Duodenal mucosa (tissue), 2 donors: ENCODE measurements around the gene MLLT1.

Experiments
- H3K27ac ChIP-seq: one replicate; pipeline ENCODE4 v1.7.0; 2013; ENCODE audit warnings: low read depth, low read length
- H3K27me3 ChIP-seq, 2 donors: one replicate each; pipeline ENCODE4 v1.7.0; 2013; ENCODE audit warnings: low read length in 2 of 2, control low read depth in 1 of 2; ENCODE audit not compliant: insufficient read depth in 2 of 2, control insufficient read depth in 1 of 2
- H3K36me3 ChIP-seq, 2 donors: one replicate each; pipeline ENCODE4 v1.7.0; 2013; ENCODE audit warnings: low read length in 2 of 2, control low read depth in 1 of 2; ENCODE audit not compliant: insufficient read depth in 2 of 2, control insufficient read depth in 1 of 2
- H3K4me1 ChIP-seq, 2 donors: one replicate each; pipeline ENCODE4 v1.7.0; 2013; ENCODE audit warnings: low read length in 2 of 2, control low read depth in 1 of 2; ENCODE audit not compliant: insufficient read depth in 2 of 2, control insufficient read depth in 1 of 2
- H3K4me3 ChIP-seq, 2 donors: one replicate each; pipeline ENCODE4 v1.7.0; 2013; ENCODE audit warnings: low read length in 2 of 2, low read depth in 1 of 2
- H3K9ac ChIP-seq, 2 donors: one replicate each; pipeline ENCODE4 v1.7.0; 2013; ENCODE audit warnings: low read length in 2 of 2, low read depth in 1 of 2
- H3K9me3 ChIP-seq, 2 donors: one replicate each; pipeline ENCODE4 v1.7.0; 2013; ENCODE audit warnings: low read length in 2 of 2, control low read depth in 1 of 2; ENCODE audit not compliant: control insufficient read depth in 1 of 2

MLLT1 gene

GRCh38 chr19:6260912-6261650 is 18.7 kb downstream of the MLLT1 start:
- H3K27ac ChIP-seq: no peak overlapping the region
- no peaks in the 10 kb centered on the region for H3K4me1 ChIP-seq

DNA sequence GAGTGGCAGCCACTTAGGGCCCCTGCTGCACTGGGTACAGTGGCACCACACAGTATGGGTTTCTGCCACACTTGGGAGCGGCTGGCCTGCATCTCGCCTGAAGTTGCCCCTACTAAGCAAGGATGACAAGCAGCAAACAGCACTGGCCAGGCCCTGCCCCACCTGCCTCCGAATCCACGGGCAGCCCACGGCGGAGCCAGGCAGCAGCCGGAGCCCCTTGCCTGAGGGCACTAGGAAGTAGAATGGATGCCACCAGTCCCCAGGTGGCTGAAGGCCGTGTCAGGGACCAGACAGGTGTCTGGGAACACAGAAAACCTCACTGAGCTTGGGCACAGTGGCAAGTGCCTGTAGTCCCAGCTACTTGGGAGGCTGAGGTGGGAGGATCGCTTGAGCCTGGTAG is 19.4 kb downstream of the MLLT1 start:
- Histone ChIP-seq H3K4me1 (no peaks in the 10 kb centered on the region), H3K4me3 (no peak overlapping the region), H3K36me3 (peaks cover 10 to 45% of the 10 kb centered on the region in 2 donors), H3K9me3 (no peaks in the 10 kb centered on the region), H3K27ac (no peak overlapping the region), H3K27me3 (no peaks in the 10 kb centered on the region), H3K9ac (no peak overlapping the region)

More at GRCh38 chr19:6260912-6261650, 18.7 kb downstream of the MLLT1 start:
- H3K9ac ChIP-seq: no peak overlapping the region
- H3K27me3 ChIP-seq: no peaks in the 10 kb centered on the region
- no peaks in the 10 kb centered on the region for H3K9me3 ChIP-seq
- no peak overlapping the region for H3K4me3 ChIP-seq
- H3K36me3 ChIP-seq: peaks cover 10 to 45% of the 10 kb centered on the region in 2 donors

DNA sequence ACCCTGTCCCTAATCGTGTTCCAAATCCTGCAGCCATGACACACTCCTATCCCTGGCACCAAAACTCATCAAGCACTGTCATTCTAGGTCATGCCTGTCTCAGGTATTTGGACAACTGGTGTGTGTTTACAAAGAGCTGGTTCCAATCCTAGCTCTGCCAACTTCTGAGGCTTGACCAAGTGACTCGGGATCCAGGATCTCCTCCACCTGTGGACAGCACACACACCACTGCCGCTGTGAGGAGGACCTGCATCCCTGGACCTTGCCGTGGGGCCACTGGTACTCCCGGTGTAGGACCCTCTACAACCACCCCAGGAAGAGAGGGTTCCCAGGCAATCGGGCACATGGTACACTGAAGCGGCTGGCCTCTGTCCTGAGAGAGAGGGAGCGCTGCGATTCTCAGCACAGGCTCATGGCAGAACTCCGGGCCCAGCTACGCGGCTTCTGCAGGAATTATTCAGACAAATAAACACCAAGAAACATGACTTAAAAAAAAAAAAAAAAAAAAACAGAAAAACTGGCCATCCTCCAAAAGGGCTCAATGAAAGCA is 20.4 kb downstream of the MLLT1 start:
- H3K27ac ChIP-seq: no peak overlapping the region
- H3K36me3 ChIP-seq: peaks cover 10 to 45% of the 10 kb centered on the region in 2 donors
- no peaks in the 10 kb centered on the region for H3K4me1 ChIP-seq
- H3K27me3 ChIP-seq: no peaks in the 10 kb centered on the region
- H3K9me3 ChIP-seq: no peaks in the 10 kb centered on the region
- no peak overlapping the region for H3K4me3 ChIP-seq
- no peak overlapping the region for H3K9ac ChIP-seq

- Histone ChIP-seq H3K36me3 (peaks cover 10 to 49% of the 10 kb centered on the region in 2 donors), H3K4me1 (no peaks in the 10 kb centered on the region), H3K9ac (no peak overlapping the region), H3K9me3 (no peaks in the 10 kb centered on the region), H3K27me3 (no peaks in the 10 kb centered on the region), H3K4me3 (no peak overlapping the region), H3K27ac (no peak overlapping the region)
Observed at GRCh38 chr19:6258812-6259311, 20.9 kb downstream of the MLLT1 start.

DNA sequence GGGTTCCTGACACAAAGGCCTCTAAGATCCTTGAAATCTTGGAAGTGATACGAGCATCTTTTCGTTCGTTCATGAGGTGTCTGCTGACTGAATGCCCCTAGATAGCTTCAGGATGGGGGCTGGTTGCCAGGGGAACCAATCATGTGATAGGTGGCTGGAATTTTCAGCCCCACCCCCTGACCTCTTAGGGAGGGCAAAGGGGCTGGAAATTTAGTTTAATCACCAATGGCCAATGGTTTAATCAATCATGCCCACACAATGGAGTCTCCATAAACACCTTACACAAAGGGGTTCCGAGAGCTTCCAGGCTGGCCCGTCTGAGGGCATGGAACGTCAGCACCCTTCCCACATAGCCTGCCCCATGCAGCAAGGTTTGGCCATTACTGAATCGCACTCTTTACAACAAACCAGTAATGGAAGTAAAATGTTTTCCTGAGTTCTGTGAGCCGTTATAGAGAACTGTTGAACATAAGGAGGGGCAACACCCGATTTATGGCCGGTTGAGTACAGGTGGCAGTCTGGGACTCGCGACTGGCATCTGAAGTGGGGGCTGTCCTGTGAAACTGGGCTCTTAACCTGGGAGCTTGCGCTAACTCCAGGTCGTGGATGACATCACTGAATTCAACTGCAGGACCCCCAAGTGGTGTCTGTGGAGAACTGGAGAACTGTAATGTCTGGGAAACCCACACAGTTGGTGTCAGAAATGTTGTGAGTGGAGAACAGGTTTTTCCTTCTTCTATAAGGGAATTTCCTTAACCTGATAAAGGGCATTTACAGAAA is 25.6 kb downstream of the MLLT1 start:
- H3K27me3 ChIP-seq: no peaks in the 10 kb centered on the region
- H3K27ac ChIP-seq: no peak overlapping the region
- H3K9me3 ChIP-seq: no peaks in the 10 kb centered on the region
- no peak overlapping the region for H3K4me3 ChIP-seq
- H3K4me1 ChIP-seq: no peaks in the 10 kb centered on the region
- H3K9ac ChIP-seq: no peak overlapping the region
- H3K36me3 ChIP-seq: peaks cover 4 to 20% of the 10 kb centered on the region in 2 donors

GRCh38 chr19:6252066-6252465 is 27.7 kb downstream of the MLLT1 start:
- H3K27ac ChIP-seq: no peak overlapping the region
- no peaks in the 10 kb centered on the region for H3K4me1 ChIP-seq
- H3K36me3 ChIP-seq: peaks cover 0 to 10% of the 10 kb centered on the region in 2 donors
- H3K4me3 ChIP-seq: no peak overlapping the region
- H3K9me3 ChIP-seq: no peaks in the 10 kb centered on the region
- no peak overlapping the region for H3K9ac ChIP-seq
- H3K27me3 ChIP-seq: no peaks in the 10 kb centered on the region

- H3K9me3 ChIP-seq: no peaks in the 10 kb centered on the region
- H3K36me3 ChIP-seq: peaks cover 0 to 15% of the 10 kb centered on the region in 2 donors
- no peak overlapping the region for H3K4me3 ChIP-seq
- no peaks in the 10 kb centered on the region for H3K27me3 ChIP-seq
- H3K4me1 ChIP-seq: no peaks in the 10 kb centered on the region
- no peak overlapping the region for H3K9ac ChIP-seq
- no peak overlapping the region for H3K27ac ChIP-seq
Observed at GRCh38 chr19:6250909-6251308, 28.9 kb downstream of the MLLT1 start.

DNA sequence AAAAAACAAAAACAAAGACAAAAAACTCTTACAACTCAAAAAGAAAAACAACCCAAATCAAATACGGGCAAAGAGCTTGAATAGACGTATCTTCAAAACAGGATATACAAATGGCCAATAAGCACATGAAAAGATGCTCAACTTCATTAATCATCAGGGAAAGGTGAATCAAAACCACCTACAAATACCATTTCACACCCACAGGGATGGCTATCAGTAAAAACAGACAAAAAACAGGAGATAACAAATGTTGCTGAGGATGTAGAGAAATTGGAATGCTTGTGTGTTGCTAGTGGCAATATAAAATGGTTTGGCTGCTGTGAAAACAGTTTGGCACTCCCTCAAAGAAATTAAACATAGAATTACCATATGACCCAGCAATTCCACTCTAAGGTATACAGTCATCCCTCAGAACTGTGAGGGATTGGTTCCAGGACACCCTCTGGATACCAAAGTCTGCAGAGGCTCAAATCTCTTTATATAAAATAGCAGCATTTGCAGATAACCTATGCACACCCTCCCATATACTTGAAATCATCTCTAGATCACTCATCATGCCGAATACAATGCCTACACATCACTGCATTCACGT is 29.7 kb downstream of the MLLT1 start:
- H3K9me3 ChIP-seq: no peaks in the 10 kb centered on the region
- H3K4me1 ChIP-seq: no peaks in the 10 kb centered on the region
- H3K4me3 ChIP-seq: no peak overlapping the region
- H3K36me3 ChIP-seq: peaks cover 0 to 15% of the 10 kb centered on the region in 2 donors
- no peak overlapping the region for H3K9ac ChIP-seq
- H3K27ac ChIP-seq: no peak overlapping the region
- H3K27me3 ChIP-seq: no peaks in the 10 kb centered on the region

DNA sequence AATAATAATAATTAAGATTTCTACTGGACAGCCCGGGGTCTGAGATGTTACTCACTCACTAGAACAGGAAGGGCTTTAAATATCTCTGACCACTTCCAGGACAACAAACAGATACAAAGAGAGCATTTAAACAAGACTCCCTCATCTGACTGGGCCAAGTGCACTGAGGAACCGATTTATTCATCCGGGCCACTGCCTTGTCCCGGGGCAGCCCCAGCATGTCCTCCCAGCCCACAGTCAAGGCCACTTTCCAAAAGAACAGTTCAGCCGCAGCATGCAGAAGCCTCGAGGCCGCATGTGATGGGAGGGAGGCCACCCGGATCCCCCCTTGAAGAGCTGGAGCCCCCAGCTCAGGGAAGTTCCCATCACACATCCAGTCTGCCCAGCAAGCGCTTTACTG is 30.5 kb downstream of the MLLT1 start:
- no peaks in the 10 kb centered on the region for H3K27me3 ChIP-seq
- H3K27ac ChIP-seq: no peak overlapping the region
- H3K9ac ChIP-seq: no peak overlapping the region
- peaks cover 0 to 15% of the 10 kb centered on the region in 2 donors for H3K36me3 ChIP-seq
- no peaks in the 10 kb centered on the region for H3K9me3 ChIP-seq
- H3K4me3 ChIP-seq: no peak overlapping the region
- peaks cover 0 to 2% of the 10 kb centered on the region in 2 donors for H3K4me1 ChIP-seq

DNA sequence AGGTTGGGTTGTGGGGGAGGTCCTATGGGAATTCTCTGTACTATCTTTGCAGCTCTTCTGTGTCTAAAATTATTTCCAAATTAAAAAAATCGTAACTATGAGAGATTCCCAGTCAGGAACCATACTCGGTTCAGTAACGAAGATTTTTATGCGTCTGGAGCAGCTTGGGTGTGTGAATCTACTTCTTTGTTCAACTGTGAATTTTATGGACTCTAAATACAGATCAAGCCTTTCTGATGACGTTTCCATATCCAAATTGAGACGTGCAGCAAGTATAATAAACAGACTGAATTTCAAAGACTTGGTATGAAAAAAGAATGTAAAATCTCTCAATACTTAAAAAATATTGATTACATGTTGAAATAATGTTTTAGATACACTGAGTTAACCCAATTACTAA is 30.9 kb downstream of the MLLT1 start:
- no peaks in the 10 kb centered on the region for H3K9me3 ChIP-seq
- H3K4me3 ChIP-seq: no peak overlapping the region
- H3K27ac ChIP-seq: no peak overlapping the region
- H3K36me3 ChIP-seq: peaks cover 0 to 11% of the 10 kb centered on the region in 2 donors
- H3K27me3 ChIP-seq: no peaks in the 10 kb centered on the region
- H3K9ac ChIP-seq: no peak overlapping the region
- H3K4me1 ChIP-seq: peaks cover 0 to 4% of the 10 kb centered on the region in 2 donors
